ACC112 (cell line): ENCODE measurements around the gene CASP3.
A peak's percentile ranks its signal among the peaks of the same experiment; 100 is the strongest.
"Not testable (repeated sequence)": the region's sequence is repeated elsewhere in the genome, so short reads cannot be mapped to it uniquely, and the experiment has no call there.

Source experiments
- H2AFZ ChIP-seq: fragments of 200-600 bp; sonication (generic); one replicate; pipeline ENCODE4 v1.6.0; 2017; ENCODE audit warnings: antibody characterized with exemption, low read length; ENCODE audit not compliant: unreplicated experiment
- H3K27ac ChIP-seq: fragments of 200-600 bp; sonication (generic); 2 replicates; pipeline ENCODE4 v1.5.1; 2014; ENCODE audit warnings: low read depth, mild to moderate bottlenecking, antibody characterized with exemption, low read length, moderate library complexity
- H3K27me3 ChIP-seq: fragments of 200-600 bp; sonication (generic); 2 replicates; pipeline ENCODE4 v1.6.1; 2014; ENCODE audit warnings: mild to moderate bottlenecking, antibody characterized with exemption, low read length, moderate library complexity, mixed read lengths; ENCODE audit not compliant: insufficient read depth
- H3K36me3 ChIP-seq: fragments of 200-600 bp; sonication (generic); 2 replicates; pipeline ENCODE4 v1.6.1; 2016; ENCODE audit warnings: mild to moderate bottlenecking, antibody characterized with exemption, low read length, moderate library complexity, mixed read lengths; ENCODE audit not compliant: insufficient read depth
- H3K4me1 ChIP-seq: fragments of 200-600 bp; sonication (generic); one replicate; pipeline ENCODE4 v1.6.1; 2016; ENCODE audit warnings: low read length, mixed read lengths; ENCODE audit not compliant: insufficient read depth, unreplicated experiment, control insufficient read depth
- H3K4me3 ChIP-seq: fragments of 200-600 bp; sonication (generic); 2 replicates; pipeline ENCODE4 v1.5.1; 2014; ENCODE audit warnings: mild to moderate bottlenecking, low read depth, low read length
- H3K79me2 ChIP-seq: fragments of 200-600 bp; sonication (generic); one replicate; pipeline ENCODE4 v1.6.0; 2016; ENCODE audit warnings: low read length; ENCODE audit not compliant: control insufficient read depth, unreplicated experiment, insufficient read depth

Gene CASP3

GRCh38 chr4:184664445-184665210 is 15.4 kb upstream of the CASP3 start:
- peaks cover 5% of the 10 kb centered on the region for H3K4me1 ChIP-seq
- H3K36me3 ChIP-seq, result peaks cover 14% of the 10 kb centered on the region; the same call in 1 of the 2 replicates
- H3K27me3 ChIP-seq, result no peaks in the 10 kb centered on the region
- H3K4me3 ChIP-seq, result no peak overlapping the region
- H2AFZ ChIP-seq, result no peak overlapping the region
- no peak overlapping the region for H3K27ac ChIP-seq
- no peaks in the 10 kb centered on the region for H3K79me2 ChIP-seq

DNA sequence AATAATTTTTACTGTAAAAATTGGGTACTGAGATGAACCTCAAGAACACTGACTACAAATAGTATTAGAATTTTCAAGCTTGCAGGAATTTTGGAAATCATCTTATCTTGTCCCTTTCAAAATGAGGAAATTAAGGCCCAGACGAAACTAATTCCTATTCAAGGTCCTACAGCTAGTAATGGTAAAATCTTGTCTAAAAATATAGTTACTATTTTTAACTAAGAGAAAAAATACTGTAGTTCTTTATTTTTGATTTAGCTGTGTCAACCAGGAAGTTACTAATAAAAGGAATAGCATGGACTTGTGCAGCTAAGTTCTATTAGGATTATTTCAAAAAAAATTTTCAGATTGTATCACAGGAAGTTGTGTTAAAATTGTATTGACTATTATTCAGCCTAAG is 13.0 kb upstream of the CASP3 start:
- peaks cover 12% of the 10 kb centered on the region; the same call in 1 of the 2 replicates for H3K36me3 ChIP-seq
- H3K27ac ChIP-seq, result no peak overlapping the region
- no peaks in the 10 kb centered on the region for H3K4me1 ChIP-seq
- no peaks in the 10 kb centered on the region for H3K79me2 ChIP-seq
- no peaks in the 10 kb centered on the region for H3K27me3 ChIP-seq
- no peak overlapping the region for H3K4me3 ChIP-seq
- no peak overlapping the region for H2AFZ ChIP-seq

DNA sequence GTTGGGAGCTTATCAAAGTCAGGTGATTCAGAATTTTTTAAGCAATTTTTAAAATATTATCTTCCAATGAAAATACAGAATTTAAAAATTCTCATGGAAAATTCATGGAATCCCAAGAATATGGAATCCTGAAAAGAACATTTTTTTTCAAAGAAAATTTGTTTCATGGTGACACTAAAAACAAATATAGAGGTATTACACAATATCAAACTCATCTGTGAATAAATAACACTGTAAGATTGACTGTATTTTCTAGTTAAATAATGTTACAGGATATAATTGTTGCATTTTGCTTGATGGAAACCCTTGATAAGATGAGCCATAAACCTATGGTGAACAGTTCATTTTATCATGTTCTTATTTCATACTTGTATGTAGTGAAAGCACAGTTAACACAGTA is 11.7 kb upstream of the CASP3 start:
- Histone ChIP-seq H3K27me3 (no peaks in the 10 kb centered on the region), H3K4me3 (no peak overlapping the region), H3K79me2 (no peaks in the 10 kb centered on the region), H3K4me1 (no peaks in the 10 kb centered on the region), H2AFZ (no peak overlapping the region), H3K27ac (no peak overlapping the region), H3K36me3 (peaks cover 15% of the 10 kb centered on the region; the same call in 1 of the 2 replicates)

DNA sequence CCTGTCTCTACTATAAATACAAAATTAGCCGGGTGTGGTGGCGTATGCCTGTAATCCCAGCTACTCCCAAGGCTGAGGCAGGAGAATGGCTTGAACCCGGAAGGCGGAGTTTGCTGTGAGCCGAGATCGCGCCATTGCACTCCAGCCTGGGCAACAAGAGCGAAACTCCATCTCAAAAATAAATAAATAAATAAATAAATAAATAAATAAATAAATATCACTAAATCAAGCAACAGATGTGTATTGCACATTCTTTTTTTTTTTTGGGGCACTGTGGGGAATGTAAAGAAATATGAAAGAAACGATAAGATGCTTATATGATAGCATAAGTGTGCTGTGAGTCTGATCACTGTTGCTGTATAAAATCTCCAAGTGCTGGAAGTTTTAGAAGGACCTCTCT is 8.6 kb upstream of the CASP3 start:
- H3K27me3 ChIP-seq, H3K4me3 ChIP-seq, H2AFZ ChIP-seq, H3K79me2 ChIP-seq, H3K27ac ChIP-seq: not testable (repeated sequence)
- Histone ChIP-seq H3K36me3 (peaks cover 15% of the 10 kb centered on the region; the same call in 1 of the 2 replicates), H3K4me1 (peaks cover 13% of the 10 kb centered on the region)

DNA sequence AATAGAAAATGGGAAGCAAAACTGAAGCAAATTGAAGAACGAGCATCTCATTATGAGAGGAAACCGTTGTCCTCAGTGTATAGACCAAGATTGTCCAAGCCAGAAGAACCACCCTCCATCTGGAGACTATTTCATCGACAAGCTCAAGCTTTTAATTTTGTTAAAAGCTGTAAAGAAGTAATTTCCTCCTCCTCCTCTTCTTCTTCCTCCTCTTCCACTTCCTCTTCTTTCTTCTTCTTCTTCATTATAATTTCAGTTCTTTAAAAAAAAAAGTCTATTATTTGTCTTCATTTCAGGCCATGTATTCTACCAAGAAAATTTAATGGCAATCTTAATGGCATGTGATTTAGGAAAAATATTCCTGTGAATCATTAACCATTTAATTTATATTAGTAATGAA is 7.9 kb upstream of the CASP3 start:
- Histone ChIP-seq H3K79me2 (no peaks in the 10 kb centered on the region), H3K36me3 (peaks cover 15% of the 10 kb centered on the region; the same call in 1 of the 2 replicates), H3K4me1 (peaks cover 13% of the 10 kb centered on the region), H3K27me3 (no peaks in the 10 kb centered on the region), H2AFZ (no peak overlapping the region), H3K4me3 (no peak overlapping the region), H3K27ac (no peak overlapping the region)

- Histone ChIP-seq H2AFZ (no peak overlapping the region), H3K4me1 (peaks cover 13% of the 10 kb centered on the region), H3K36me3 (peaks cover 15% of the 10 kb centered on the region; the same call in 1 of the 2 replicates), H3K27ac (no peak overlapping the region), H3K79me2 (no peaks in the 10 kb centered on the region), H3K27me3 (no peaks in the 10 kb centered on the region), H3K4me3 (no peak overlapping the region)
Observed at GRCh38 chr4:184655889-184656869, 6.9 kb upstream of the CASP3 start.

- Histone ChIP-seq H3K4me1 (peaks cover 13% of the 10 kb centered on the region), H2AFZ (no peak overlapping the region), H3K27me3 (no peaks in the 10 kb centered on the region), H3K4me3 (no peak overlapping the region), H3K36me3 (peaks cover 4% of the 10 kb centered on the region; the same call in 1 of the 2 replicates), H3K79me2 (peaks cover 16% of the 10 kb centered on the region), H3K27ac (no peak overlapping the region)
Observed at GRCh38 chr4:184653650-184654049, 4.4 kb upstream of the CASP3 start.

- H3K27ac ChIP-seq, H3K36me3 ChIP-seq, H3K27me3 ChIP-seq, H2AFZ ChIP-seq, H3K4me3 ChIP-seq: not testable (repeated sequence)
- peaks cover 13% of the 10 kb centered on the region for H3K4me1 ChIP-seq
- H3K79me2 ChIP-seq, result peaks cover 26% of the 10 kb centered on the region
Observed at GRCh38 chr4:184652681-184653080, 3.4 kb upstream of the CASP3 start.

DNA sequence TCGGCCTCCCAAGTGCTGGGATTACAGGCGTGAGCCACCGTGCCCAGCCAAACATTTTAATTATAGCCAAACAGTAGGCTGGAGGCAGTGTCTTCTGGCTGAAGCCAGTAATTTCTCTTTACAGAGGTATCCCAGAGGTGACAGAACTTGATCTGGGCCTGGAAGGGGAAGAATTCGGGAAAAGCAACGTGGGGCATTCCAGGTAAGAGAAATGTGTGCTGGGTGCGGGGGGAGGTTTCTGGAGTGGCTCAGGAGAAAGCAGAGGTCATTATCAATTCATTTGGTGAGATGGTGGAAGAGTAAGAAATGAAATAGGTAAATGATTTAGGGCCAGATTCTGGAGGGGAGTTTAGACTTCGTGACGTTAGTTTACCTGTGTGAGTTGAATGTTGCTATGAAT is 2.7 kb upstream of the CASP3 start:
- Histone ChIP-seq H3K36me3 (peaks cover 2% of the 10 kb centered on the region; the same call in 1 of the 2 replicates), H3K79me2 (peaks cover 33% of the 10 kb centered on the region), H2AFZ (no peak overlapping the region)

GRCh38 chr4:184649971-184650855 is 966 bp upstream of the CASP3 start:
- peaks cover 49% of the 10 kb centered on the region for H3K79me2 ChIP-seq
- H3K4me1 ChIP-seq, result peaks cover 30% of the 10 kb centered on the region
- H3K36me3 ChIP-seq, result no peaks in the 10 kb centered on the region
- H2AFZ ChIP-seq, result peak overlapping the region; percentile 95
- H3K4me3 ChIP-seq, result peak overlapping the region; percentile 97
- no peaks in the 10 kb centered on the region for H3K27me3 ChIP-seq
- H3K27ac ChIP-seq, result peak overlapping the region; percentile 84

More for the DNA sequence above, 2.7 kb upstream of the CASP3 start:
- Histone ChIP-seq H3K27me3 (no peaks in the 10 kb centered on the region), H3K4me1 (peaks cover 21% of the 10 kb centered on the region), H3K4me3 (no peak overlapping the region), H3K27ac (no peak overlapping the region)
